PFSK-1 (cell line): ENCODE data around the gene ASCC3. TPM values are rescaled to one million over a fixed set of nuclear protein-coding genes. Genes with fewer than 3 reads are reported as not detected.

ENCODE experiments used
- FOXP2 ChIP-seq: optimal IDR thresholded peaks from 2 replicates; pipeline ENCODE3; 2011; ENCODE audit warnings: borderline replicate concordance, control low read depth, inconsistent platforms; ENCODE audit not compliant: insufficient read depth; ENCODE audit errors: extremely low read length, extremely low read depth
- POLR2AphosphoS5 ChIP-seq: IDR thresholded peaks from 2 replicates; pipeline ENCODE4 v1.6.1; 2012; ENCODE audit warnings: low read depth, mild to moderate bottlenecking, control low read depth, low read length, moderate library complexity
- REST ChIP-seq, 2 experiments: IDR thresholded peaks; 2 replicates each; pipeline versions ENCODE4 v1.6.1 to v1.8.0; 2011 to 2012; ENCODE audit warnings: low read depth in 2 of 2, low read length in 2 of 2, control low read depth in 1 of 2, inconsistent platforms in 1 of 2, mild to moderate bottlenecking in 1 of 2, moderate library complexity in 1 of 2; ENCODE audit not compliant: insufficient read depth in 1 of 2
- SIN3A ChIP-seq: IDR thresholded peaks from 2 replicates; pipeline ENCODE4 v1.6.1; 2012; ENCODE audit warnings: mild to moderate bottlenecking, low read length, moderate library complexity, borderline replicate concordance; ENCODE audit not compliant: insufficient read depth
- TAF1 ChIP-seq: IDR thresholded peaks from 2 replicates; pipeline ENCODE4 v1.6.1; 2012; ENCODE audit warnings: low read length, control low read depth, borderline replicate concordance; ENCODE audit not compliant: insufficient read depth
- polyA plus RNA-seq: library from polyadenylated mRNA; unstranded; fragments of >200 nt; gene quantifications from one replicate; pipeline ENCODE4 v1.2.1, GENCODE V29; 2012; ENCODE audit warnings: low read depth, missing spikeins; ENCODE audit not compliant: insufficient read length

ASCC3 gene
- polyA plus RNA-seq, result 11.5 TPM

GRCh38 chr6:100880853-100881706 lies at the start of gene ASCC3:
Gene ASCC3, minus strand, starts transcription at chr6:100881329. Its CDS starts 13,332 bp downstream, at chr6:100867997.
- TF ChIP-seq FOXP2 (peak; percentile 90), TAF1 (peak; percentile 91), SIN3A (peak; percentile 73; the same call in 1 of the 2 replicates), REST (IDR thresholded peaks at IDR 0.05; ENCODE audit: insufficient read depth in 1 of 2, low read depth in 2 of 2, low read length in 2 of 2) (no peak; a peak in 1 of 4 replicates), POLR2AphosphoS5 (peak; percentile 97)

GRCh38 chr6:100925749-100926148 lies 44.6 kb upstream of the ASCC3 start:
- no peak for TF ChIP-seq SIN3A

- TF ChIP-seq SIN3A (no peak), FOXP2 (no peak), POLR2AphosphoS5 (no peak), TAF1 (no peak), REST (IDR thresholded peaks at IDR 0.05; ENCODE audit: insufficient read depth in 1 of 2, low read depth in 2 of 2, low read length in 2 of 2) (no peak)
Measured at GRCh38 chr6:100924534-100925227, 43.6 kb upstream of the ASCC3 start.

- no peak for TF ChIP-seq TAF1
- TF ChIP-seq FOXP2, result no peak
- no peak for TF ChIP-seq POLR2AphosphoS5
- TF ChIP-seq SIN3A, result no peak
- no peak for TF ChIP-seq REST (IDR thresholded peaks at IDR 0.05; ENCODE audit: insufficient read depth in 1 of 2, low read depth in 2 of 2, low read length in 2 of 2)
Measured at GRCh38 chr6:100923481-100924165, 42.5 kb upstream of the ASCC3 start.

- TF ChIP-seq POLR2AphosphoS5, result no peak
- TF ChIP-seq FOXP2, result no peak
- TF ChIP-seq SIN3A, result no peak
- no peak for TF ChIP-seq REST (IDR thresholded peaks at IDR 0.05; ENCODE audit: insufficient read depth in 1 of 2, low read depth in 2 of 2, low read length in 2 of 2)
- TF ChIP-seq TAF1, result no peak
Measured at GRCh38 chr6:100920028-100920605, 39.0 kb upstream of the ASCC3 start.
